CD8-positive, alpha-beta memory T cell (primary cell): ENCODE measurements around the gene SAPCD2. TPM values are rescaled to one million over a fixed set of nuclear protein-coding genes. Genes with fewer than 3 reads are reported as not detected.
"Not testable (repeated sequence)": the region's sequence is repeated elsewhere in the genome, so short reads cannot be mapped to it uniquely, and the experiment has no call there.

ENCODE experiments used
- CTCF ChIA-PET: fragments of 350-600 bp; sonication (Branson Sonifier 250); formaldehyde crosslinking; loops from one replicate; lab custom pipeline; 2021; ENCODE audit warnings: antibody characterized with exemption; lab: Charles Lee
- POLR2A ChIA-PET: fragments of 350-600 bp; sonication (Branson Sonifier 250); formaldehyde crosslinking; loops from one replicate; lab custom pipeline; 2021; ENCODE audit warnings: antibody characterized with exemption; lab: Charles Lee
- DNase-seq, 5 donors: peaks; one replicate each; pipeline versions ENCODE4 v3.0.0 to v3.0.0-alpha.2; 2020 to 2022; ENCODE audit warnings: mixed read lengths in 1 of 5
- H3K27ac ChIP-seq: one replicate; pipeline ENCODE4 v1.7.0; 2013; ENCODE audit warnings: low read depth, mild to moderate bottlenecking, low read length, moderate library complexity
- H3K27me3 ChIP-seq: 2 replicates; pipeline ENCODE4 v1.7.0; 2013; ENCODE audit warnings: low read length, mild to moderate bottlenecking; ENCODE audit not compliant: insufficient read depth, poor library complexity, severe bottlenecking
- H3K36me3 ChIP-seq: 2 replicates; pipeline ENCODE4 v1.7.0; 2013; ENCODE audit warnings: mild to moderate bottlenecking, low read length, moderate library complexity; ENCODE audit not compliant: insufficient read depth
- H3K4me1 ChIP-seq: 2 replicates; pipeline ENCODE4 v1.7.0; 2013; ENCODE audit warnings: mild to moderate bottlenecking, low read length, moderate library complexity; ENCODE audit not compliant: insufficient read depth
- H3K4me3 ChIP-seq: 2 replicates; pipeline ENCODE4 v1.7.0; 2013; ENCODE audit warnings: mild to moderate bottlenecking, low read length
- H3K9me3 ChIP-seq: 2 replicates; pipeline ENCODE4 v1.7.0; 2013; ENCODE audit warnings: mild to moderate bottlenecking, low read length
- H3K27ac Mint-ChIP-seq, 8 donors: one replicate each; pipeline ENCODE4 v1.8.0; 2020 to 2021; ENCODE audit warnings: mixed read lengths in 8 of 8, mild to moderate bottlenecking in 6 of 8, inconsistent platforms in 3 of 8, moderate library complexity in 3 of 8
- H3K27me3 Mint-ChIP-seq, 2 donors: one replicate each; pipeline ENCODE4 v1.8.0; 2020 to 2021; ENCODE audit warnings: mixed read lengths in 2 of 2, mild to moderate bottlenecking in 1 of 2, moderate library complexity in 1 of 2
- H3K36me3 Mint-ChIP-seq, 3 donors: one replicate each; pipeline ENCODE4 v1.8.0; 2020 to 2021; ENCODE audit warnings: mixed read lengths in 3 of 3, inconsistent platforms in 1 of 3, mild to moderate bottlenecking in 1 of 3
- H3K4me1 Mint-ChIP-seq, 3 donors: one replicate each; pipeline ENCODE4 v1.8.0; 2020 to 2021; ENCODE audit warnings: mixed read lengths in 3 of 3, inconsistent platforms in 1 of 3, mild to moderate bottlenecking in 1 of 3
- H3K4me3 Mint-ChIP-seq, 7 donors: one replicate each; pipeline ENCODE4 v1.8.0; 2020 to 2021; ENCODE audit warnings: mixed read lengths in 7 of 7, mild to moderate bottlenecking in 6 of 7, moderate library complexity in 4 of 7, inconsistent platforms in 2 of 7
- H3K9me3 Mint-ChIP-seq, 5 donors: one replicate each; pipeline ENCODE4 v1.8.0; 2020 to 2022; ENCODE audit warnings: mixed read lengths in 5 of 5, mild to moderate bottlenecking in 3 of 5, moderate library complexity in 2 of 5, inconsistent platforms in 1 of 5
- polyA plus RNA-seq: library from polyadenylated mRNA; unstranded; fragments of 300-500 nt; fragmentation: Illumina TruSeq; gene quantifications from one replicate; pipeline ENCODE4 v1.2.3, GENCODE V29; 2021
- total RNA-seq, 2 experiments: library from RNA; stranded (reverse); gene quantifications; one replicate each; pipeline ENCODE4 v1.2.3, GENCODE V29; 2021

SAPCD2 gene
- total and polyA plus RNA-seq, 3 experiments from 2014 or later = 0.15 to 12.7 (median 11.5) TPM

- H3K27me3 Mint-ChIP-seq = peaks cover 3 to 4% of the 10 kb centered on the region in 2 donors
- no peak overlapping the region for H3K27ac ChIP-seq
Observed at GRCh38 chr9:137065336-137065967, 4.9 kb downstream of the SAPCD2 start.

GRCh38 chr9:137064880-137065164, 5.5 kb downstream of the SAPCD2 start:
- no peaks in the 10 kb centered on the region for H3K9me3 Mint-ChIP-seq
- DNase-seq = no peak
- Histone ChIP-seq H3K9me3 (no peaks in the 10 kb centered on the region), H3K4me3 (no peak overlapping the region), H3K27me3 (no peaks in the 10 kb centered on the region), H3K36me3 (no peaks in the 10 kb centered on the region), H3K27ac (no peak overlapping the region), H3K4me1 (peaks cover 7% of the 10 kb centered on the region)
- no peak overlapping the region for H3K4me3 Mint-ChIP-seq
- ChIA-PET POLR2A (no interaction called here), CTCF (interaction anchor here (1.2 to 8.6 kb wide), 9 partner anchors 17 to 274 kb away, joined by 3 to 87 read pairs (median 7); partner anchors contain the start of gene NPDC1)
- H3K4me1 Mint-ChIP-seq = peaks cover 6 to 12% (median 7%) of the 10 kb centered on the region in 3 donors
- no peak overlapping the region for H3K27ac Mint-ChIP-seq
- H3K27me3 Mint-ChIP-seq = peaks cover 3 to 4% of the 10 kb centered on the region in 2 donors
- no peaks in the 10 kb centered on the region for H3K36me3 Mint-ChIP-seq

More at GRCh38 chr9:137065336-137065967, 4.9 kb downstream of the SAPCD2 start:
- no peak overlapping the region for H3K4me3 ChIP-seq
- Mint-ChIP-seq H3K27ac (no peak overlapping the region), H3K4me1 (peaks cover 6 to 13% (median 8%) of the 10 kb centered on the region in 3 donors), H3K36me3 (no peaks in the 10 kb centered on the region), H3K4me3 (no peak overlapping the region), H3K9me3 (no peaks in the 10 kb centered on the region)
- peaks cover 7% of the 10 kb centered on the region for H3K4me1 ChIP-seq
- no peaks in the 10 kb centered on the region for H3K36me3 ChIP-seq
- no peaks in the 10 kb centered on the region for H3K27me3 ChIP-seq
- no peak for DNase-seq
- ChIA-PET CTCF (interaction anchor here (1.0 to 8.6 kb wide), 5 partner anchors 17 to 35 kb away, joined by 3 to 87 read pairs (median 31); partner anchors contain the start of genes ABCA2, FUT7, MAN1B1 and NPDC1), POLR2A (no interaction called here)
- H3K9me3 ChIP-seq = no peaks in the 10 kb centered on the region

- H3K27ac Mint-ChIP-seq = peak overlapping the region in 1 of 8 donors; percentile 37
- no peaks in the 10 kb centered on the region for H3K36me3 ChIP-seq
- H3K27me3 ChIP-seq = no peaks in the 10 kb centered on the region
- H3K4me1 ChIP-seq = peaks cover 2% of the 10 kb centered on the region
- peaks cover 3 to 4% of the 10 kb centered on the region in 2 donors for H3K27me3 Mint-ChIP-seq
- CTCF ChIA-PET = interaction anchor here (0.6 to 8.6 kb wide), 16 partner anchors 8 to 286 kb away, joined by 3 to 87 read pairs (median 4); partner anchors contain the start of gene NPDC1
- no peak overlapping the region for H3K27ac ChIP-seq
- peaks cover 6 to 10% (median 7%) of the 10 kb centered on the region in 3 donors for H3K4me1 Mint-ChIP-seq
- H3K4me3 Mint-ChIP-seq = no peak overlapping the region
- no peaks in the 10 kb centered on the region for H3K9me3 ChIP-seq
- no peaks in the 10 kb centered on the region for H3K36me3 Mint-ChIP-seq
- no peaks in the 10 kb centered on the region for H3K9me3 Mint-ChIP-seq
- H3K4me3 ChIP-seq = no peak overlapping the region
- peak in 3 of 5 donors; percentile 38 to 50 (median 49) for DNase-seq
- POLR2A ChIA-PET = no interaction called here
Observed at GRCh38 chr9:137064027-137064879, 6.1 kb downstream of the SAPCD2 start.

- ChIA-PET POLR2A (no interaction called here), CTCF (interaction anchor here (0.6 to 8.6 kb wide), 16 partner anchors 9 to 285 kb away, joined by 3 to 87 read pairs (median 4); partner anchors contain the start of gene NPDC1)
- Mint-ChIP-seq H3K27ac (no peak overlapping the region), H3K9me3 (no peaks in the 10 kb centered on the region), H3K4me3 (no peak overlapping the region), H3K36me3 (no peaks in the 10 kb centered on the region), H3K27me3 (peaks cover 3 to 4% of the 10 kb centered on the region in 2 donors), H3K4me1 (peaks cover 6 to 9% (median 7%) of the 10 kb centered on the region in 3 donors)
- no peak overlapping the region for H3K27ac ChIP-seq
- no peaks in the 10 kb centered on the region for H3K4me1 ChIP-seq
- H3K27me3 ChIP-seq = no peaks in the 10 kb centered on the region
- no peaks in the 10 kb centered on the region for H3K36me3 ChIP-seq
- DNase-seq = no peak
- no peak overlapping the region for H3K4me3 ChIP-seq
- no peaks in the 10 kb centered on the region for H3K9me3 ChIP-seq
Observed at GRCh38 chr9:137063311-137064026, 6.9 kb downstream of the SAPCD2 start.

GRCh38 chr9:137062798-137063197, 7.6 kb downstream of the SAPCD2 start:
- H3K4me3 ChIP-seq, H3K27ac ChIP-seq, H3K4me3 Mint-ChIP-seq, H3K4me1 ChIP-seq, H3K9me3 ChIP-seq, H3K27me3 Mint-ChIP-seq, H3K4me1 Mint-ChIP-seq, H3K27me3 ChIP-seq, H3K36me3 Mint-ChIP-seq, H3K27ac Mint-ChIP-seq, DNase-seq, POLR2A ChIA-PET, H3K36me3 ChIP-seq, H3K9me3 Mint-ChIP-seq: not testable (repeated sequence)
- CTCF ChIA-PET = interaction anchor here (2.1 to 8.6 kb wide), 2 partner anchors 15 to 33 kb away, joined by 15 to 87 read pairs; partner anchors contain the start of gene NPDC1

- no peak for DNase-seq
- H3K4me1 ChIP-seq = no peaks in the 10 kb centered on the region
- no peak overlapping the region for H3K27ac Mint-ChIP-seq
- no peak overlapping the region for H3K4me3 ChIP-seq
- no peaks in the 10 kb centered on the region for H3K27me3 ChIP-seq
- no peaks in the 10 kb centered on the region for H3K36me3 Mint-ChIP-seq
- no peaks in the 10 kb centered on the region for H3K36me3 ChIP-seq
- no peak overlapping the region for H3K27ac ChIP-seq
- CTCF ChIA-PET = interaction anchor here (8.6 kb wide), 1 partner anchor 14 kb away, joined by 87 read pairs; the partner anchor contains the start of gene NPDC1
- H3K4me3 Mint-ChIP-seq = no peak overlapping the region
- no peaks in the 10 kb centered on the region for H3K9me3 ChIP-seq
- H3K9me3 Mint-ChIP-seq = no peaks in the 10 kb centered on the region
- no peaks in the 10 kb centered on the region for H3K27me3 Mint-ChIP-seq
- POLR2A ChIA-PET = no interaction called here
- H3K4me1 Mint-ChIP-seq = peaks cover 0 to 3% (median 2%) of the 10 kb centered on the region in 3 donors
Observed at GRCh38 chr9:137062384-137062783, 8.0 kb downstream of the SAPCD2 start.

- H3K9me3 Mint-ChIP-seq = no peaks in the 10 kb centered on the region
- CTCF ChIA-PET = interaction anchor here (1.0 to 2.4 kb wide), 4 partner anchors 9 to 281 kb away, joined by 3 to 9 read pairs (median 6); partner anchors contain the start of gene NPDC1
- H3K36me3 ChIP-seq = no peaks in the 10 kb centered on the region
- POLR2A ChIA-PET = no interaction called here
- no peaks in the 10 kb centered on the region for H3K4me1 ChIP-seq
- no peaks in the 10 kb centered on the region for H3K36me3 Mint-ChIP-seq
- no peak for DNase-seq
- no peaks in the 10 kb centered on the region for H3K27me3 ChIP-seq
- H3K4me3 ChIP-seq = no peak overlapping the region
- H3K27me3 Mint-ChIP-seq = no peaks in the 10 kb centered on the region
- no peak overlapping the region for H3K27ac Mint-ChIP-seq
- H3K9me3 ChIP-seq = no peaks in the 10 kb centered on the region
- no peak overlapping the region for H3K4me3 Mint-ChIP-seq
- no peaks in the 10 kb centered on the region for H3K4me1 Mint-ChIP-seq
- no peak overlapping the region for H3K27ac ChIP-seq
Observed at GRCh38 chr9:137058521-137059234, 11.7 kb downstream of the SAPCD2 start.
